Astrocyte of the cerebellum (primary cell): ENCODE measurements around the gene KCTD5.

Experiments used
- DNase-seq: peaks from one replicate; pipeline ENCODE4 v3.0.0-alpha.2; 2011; ENCODE audit warnings: low read depth
- H3K4me3 ChIP-seq: 2 replicates; pipeline ENCODE4 v1.5.1; 2011; ENCODE audit warnings: mild to moderate bottlenecking, low read depth, low read length, moderate library complexity
- CTCF ChIP-seq: IDR thresholded peaks from 2 replicates; pipeline ENCODE4 v1.5.1; 2012; ENCODE audit warnings: low read length, low read depth, moderate library complexity, mild to moderate bottlenecking; ENCODE audit errors: missing control alignments
- in situ Hi-C: cut with HindIII; loops from 2 replicates; pipeline ENCODE4 v1.10.0; 2017; ENCODE audit warnings: low sequenced_read_pairs

The KCTD5 gene

GRCh38 chr16:2712063-2712441 is 29.7 kb downstream of the KCTD5 start:
- in situ Hi-C loops, result no loop called here
- DNase-seq, result no peak
- no peak for TF ChIP-seq CTCF
- H3K4me3 ChIP-seq, result no peak overlapping the region

GRCh38 chr16:2712546-2712945 is 30.2 kb downstream of the KCTD5 start:
- no peak for TF ChIP-seq CTCF
- H3K4me3 ChIP-seq, result no peak overlapping the region
- in situ Hi-C loops, result no loop called here
- DNase-seq, result no peak

GRCh38 chr16:2713523-2713922 is 31.2 kb downstream of the KCTD5 start:
- DNase-seq, result no peak
- H3K4me3 ChIP-seq, result no peak overlapping the region
- in situ Hi-C loops, result no loop called here
- no peak for TF ChIP-seq CTCF

- TF ChIP-seq CTCF, result no peak
- in situ Hi-C loops, result no loop called here
- no peak for DNase-seq
- no peak overlapping the region for H3K4me3 ChIP-seq
Measured at GRCh38 chr16:2713985-2714774, 31.9 kb downstream of the KCTD5 start.

- DNase-seq, result no peak
- no peak overlapping the region for H3K4me3 ChIP-seq
- in situ Hi-C loops, result no loop called here
- TF ChIP-seq CTCF, result no peak
Measured at GRCh38 chr16:2715064-2715463, 32.7 kb downstream of the KCTD5 start.

- no peak overlapping the region for H3K4me3 ChIP-seq
- in situ Hi-C loops, result no loop called here
- DNase-seq, result no peak
- TF ChIP-seq CTCF, result no peak
Measured at GRCh38 chr16:2715519-2715918, 33.2 kb downstream of the KCTD5 start.
